Chondrocyte (in vitro differentiated cells): Measurements from ENCODE around the gene GPR63. TPM values are rescaled to one million over a fixed set of nuclear protein-coding genes. Genes with fewer than 3 reads are reported as not detected.

Source experiments
- DNase-seq: peaks from one replicate; pipeline ENCODE4 v3.0.0; 2021; ENCODE audit warnings: mixed read lengths, low spot score
- H3K27ac Mint-ChIP-seq: one replicate; pipeline ENCODE4 v1.8.0; 2021; ENCODE audit warnings: mild to moderate bottlenecking, moderate library complexity, mixed read lengths; ENCODE audit not compliant: unreplicated experiment
- H3K27me3 Mint-ChIP-seq: 2 replicates; pipeline ENCODE4 v1.8.0; 2021; ENCODE audit warnings: low read depth, mixed read lengths
- H3K36me3 Mint-ChIP-seq: 2 replicates; pipeline ENCODE4 v1.8.0; 2021; ENCODE audit warnings: low read depth, mixed read lengths
- H3K4me1 Mint-ChIP-seq: 2 replicates; pipeline ENCODE4 v1.8.0; 2021; ENCODE audit warnings: low read depth, mild to moderate bottlenecking, mixed read lengths
- H3K4me3 Mint-ChIP-seq: one replicate; pipeline ENCODE4 v1.8.0; 2021; ENCODE audit warnings: mild to moderate bottlenecking, moderate library complexity, mixed read lengths; ENCODE audit not compliant: unreplicated experiment
- H3K9me3 Mint-ChIP-seq: 2 replicates; pipeline ENCODE4 v1.8.0; 2021; ENCODE audit warnings: low read depth, mixed read lengths
- total RNA-seq: library from RNA; stranded (reverse); gene quantifications from 3 replicates; pipeline ENCODE4 v1.2.1, GENCODE V29; 2021
- TF ChIP-seq, protein P1 (sequence below): fragments of 200-600 bp; sonication (generic); IDR thresholded peaks from 2 replicates; pipeline ENCODE4 v1.5.0; 2021; ENCODE audit warnings: antibody characterized with exemption, mild to moderate bottlenecking, moderate library complexity

The GPR63 gene
- total RNA-seq, 1 donor from 2014 or later = 1.1 TPM

DNA sequence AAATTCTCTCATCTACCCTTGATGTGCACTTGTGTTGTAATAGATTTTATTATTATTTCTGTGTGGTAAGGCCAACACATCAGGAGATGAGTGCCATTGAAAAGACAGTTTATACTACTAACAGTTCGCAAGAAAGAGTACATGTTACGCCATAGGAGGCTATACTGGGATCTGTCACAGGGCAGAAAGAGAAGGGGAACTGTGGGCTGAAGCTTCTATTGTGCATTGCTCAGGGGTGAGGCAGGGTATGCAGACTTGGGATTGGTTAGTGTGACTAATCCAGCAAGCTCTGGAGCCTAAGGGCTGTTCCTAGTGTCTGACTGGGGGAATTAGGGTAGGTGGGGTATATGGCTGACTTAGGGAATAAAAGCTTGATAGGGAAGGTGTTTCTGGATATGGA lies 50.9 kb downstream of the GPR63 start:
- DNase-seq = no peak
- peaks cover 12% of the 10 kb centered on the region for H3K4me1 Mint-ChIP-seq
- TF ChIP-seq, protein P1, sequence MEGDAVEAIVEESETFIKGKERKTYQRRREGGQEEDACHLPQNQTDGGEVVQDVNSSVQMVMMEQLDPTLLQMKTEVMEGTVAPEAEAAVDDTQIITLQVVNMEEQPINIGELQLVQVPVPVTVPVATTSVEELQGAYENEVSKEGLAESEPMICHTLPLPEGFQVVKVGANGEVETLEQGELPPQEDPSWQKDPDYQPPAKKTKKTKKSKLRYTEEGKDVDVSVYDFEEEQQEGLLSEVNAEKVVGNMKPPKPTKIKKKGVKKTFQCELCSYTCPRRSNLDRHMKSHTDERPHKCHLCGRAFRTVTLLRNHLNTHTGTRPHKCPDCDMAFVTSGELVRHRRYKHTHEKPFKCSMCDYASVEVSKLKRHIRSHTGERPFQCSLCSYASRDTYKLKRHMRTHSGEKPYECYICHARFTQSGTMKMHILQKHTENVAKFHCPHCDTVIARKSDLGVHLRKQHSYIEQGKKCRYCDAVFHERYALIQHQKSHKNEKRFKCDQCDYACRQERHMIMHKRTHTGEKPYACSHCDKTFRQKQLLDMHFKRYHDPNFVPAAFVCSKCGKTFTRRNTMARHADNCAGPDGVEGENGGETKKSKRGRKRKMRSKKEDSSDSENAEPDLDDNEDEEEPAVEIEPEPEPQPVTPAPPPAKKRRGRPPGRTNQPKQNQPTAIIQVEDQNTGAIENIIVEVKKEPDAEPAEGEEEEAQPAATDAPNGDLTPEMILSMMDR = no peak
- H3K27me3 Mint-ChIP-seq = peaks cover 5% of the 10 kb centered on the region
- no peak overlapping the region for H3K4me3 Mint-ChIP-seq
- H3K27ac Mint-ChIP-seq = no peak overlapping the region
- H3K36me3 Mint-ChIP-seq = no peaks in the 10 kb centered on the region
- H3K9me3 Mint-ChIP-seq = peaks cover 3% of the 10 kb centered on the region

DNA sequence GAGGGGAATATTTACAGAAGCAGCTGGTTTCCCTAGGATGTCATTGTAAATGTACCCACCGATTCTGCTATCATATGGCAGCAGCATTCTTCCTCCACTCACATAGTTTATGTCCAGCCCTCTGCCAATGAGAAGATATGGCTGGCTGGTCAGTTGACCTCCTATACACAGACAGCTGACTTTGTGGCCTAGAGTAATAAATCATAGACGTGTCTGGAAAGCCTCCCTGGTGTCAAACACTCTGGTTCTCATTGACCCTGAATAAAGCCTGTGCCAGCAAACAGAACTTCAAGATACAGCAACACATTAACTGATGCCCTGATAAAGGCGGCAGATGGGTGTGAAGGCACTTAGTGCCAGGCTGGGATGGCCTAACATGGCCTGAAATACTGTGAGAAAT lies 52.6 kb downstream of the GPR63 start:
- Mint-ChIP-seq H3K9me3 (peaks cover 3% of the 10 kb centered on the region), H3K4me3 (no peak overlapping the region), H3K27me3 (peaks cover 8% of the 10 kb centered on the region), H3K4me1 (peaks cover 11% of the 10 kb centered on the region), H3K27ac (no peak overlapping the region), H3K36me3 (no peaks in the 10 kb centered on the region)
- TF ChIP-seq, protein P1 = no peak
- no peak for DNase-seq

DNA sequence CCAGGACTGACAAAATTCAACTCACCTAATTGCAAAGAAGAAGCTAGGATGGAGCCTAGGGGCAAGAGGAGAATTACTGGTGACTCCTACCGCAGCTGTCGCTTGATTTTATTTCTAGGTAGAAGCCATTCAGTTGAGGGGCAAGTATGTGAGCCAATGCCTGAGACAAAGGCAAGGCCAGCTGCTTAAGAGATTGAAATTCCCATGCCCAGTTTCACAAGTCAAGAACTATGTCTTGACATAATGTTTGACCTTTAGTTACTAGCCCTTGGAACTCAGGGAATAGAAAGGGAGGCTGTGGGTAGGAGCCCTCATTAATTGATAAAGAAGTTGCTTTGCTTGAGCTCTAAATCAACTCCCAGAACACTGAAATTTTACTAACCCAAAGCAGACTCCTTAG lies 54.0 kb downstream of the GPR63 start:
- H3K27me3 Mint-ChIP-seq = peaks cover 15% of the 10 kb centered on the region
- no peak for DNase-seq

DNA sequence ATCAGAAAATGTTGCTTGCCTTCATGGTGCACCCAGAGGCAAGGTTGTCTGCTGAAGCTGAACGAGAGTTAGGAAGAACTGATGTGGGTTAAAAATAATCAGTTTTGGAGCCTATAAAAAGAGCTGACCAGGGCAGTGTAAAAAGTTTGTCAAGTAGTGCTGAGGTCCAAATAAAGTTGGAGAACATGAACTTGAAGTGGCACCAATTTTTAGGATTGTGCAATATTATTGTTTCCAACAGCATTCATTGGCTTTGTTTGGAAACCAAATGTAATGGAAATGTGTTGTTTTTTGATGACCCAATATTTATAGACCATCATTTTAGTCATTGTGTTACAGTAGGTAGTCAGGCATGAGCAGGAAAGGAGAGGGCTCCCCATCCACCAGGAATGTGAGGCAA lies 55.7 kb downstream of the GPR63 start:
- Mint-ChIP-seq H3K4me1 (no peaks in the 10 kb centered on the region), H3K27ac (no peak overlapping the region), H3K9me3 (peaks cover 3% of the 10 kb centered on the region), H3K36me3 (no peaks in the 10 kb centered on the region), H3K4me3 (no peak overlapping the region), H3K27me3 (peaks cover 20% of the 10 kb centered on the region)
- TF ChIP-seq, protein P1 = no peak
- DNase-seq = no peak

More for the DNA sequence above, 54.0 kb downstream of the GPR63 start:
- H3K4me3 Mint-ChIP-seq = no peak overlapping the region
- no peak overlapping the region for H3K27ac Mint-ChIP-seq
- no peaks in the 10 kb centered on the region for H3K36me3 Mint-ChIP-seq
- TF ChIP-seq, protein P1 = no peak
- no peaks in the 10 kb centered on the region for H3K4me1 Mint-ChIP-seq
- peaks cover 3% of the 10 kb centered on the region for H3K9me3 Mint-ChIP-seq

DNA sequence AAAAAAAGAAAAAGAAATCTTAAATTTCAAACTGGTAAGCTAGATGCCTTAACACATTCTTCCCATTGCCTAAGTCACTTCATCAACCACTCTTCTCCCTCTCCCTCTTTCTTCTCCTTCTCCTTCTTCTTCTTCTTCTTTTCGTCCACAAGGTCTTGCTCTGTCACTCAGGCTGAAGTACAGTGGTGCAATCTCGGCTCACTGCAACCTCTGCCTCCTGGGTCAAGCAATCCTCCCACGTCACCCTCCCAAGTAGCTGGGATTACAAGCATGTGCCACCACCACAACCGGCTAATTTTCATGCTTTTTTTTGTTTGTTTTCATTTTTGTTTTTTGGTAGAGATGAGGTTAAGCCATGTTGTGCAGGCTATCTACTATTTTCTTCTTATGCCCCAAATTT lies 60.2 kb downstream of the GPR63 start:
- Mint-ChIP-seq H3K4me3 (no peak overlapping the region), H3K27ac (no peak overlapping the region), H3K36me3 (no peaks in the 10 kb centered on the region), H3K27me3 (peaks cover 23% of the 10 kb centered on the region), H3K4me1 (no peaks in the 10 kb centered on the region), H3K9me3 (no peaks in the 10 kb centered on the region)
- TF ChIP-seq, protein P1 = no peak
- no peak for DNase-seq
